Ecto neural progenitor cell (in vitro differentiated cells): ENCODE results near the gene DDX18.
A peak's percentile ranks its signal among the peaks of the same experiment; 100 is the strongest.

ENCODE experiments used
- DNase-seq: peaks from one replicate; pipeline ENCODE4 v3.0.0-alpha.2; 2018; ENCODE audit warnings: low spot score

Gene DDX18

GRCh38 chr2:117834992-117835391, 20.5 kb downstream of the DDX18 start:
- DNase-seq = no peak

- DNase-seq = peak; percentile 87
Observed at GRCh38 chr2:117835990-117836760, 21.7 kb downstream of the DDX18 start.

GRCh38 chr2:117845304-117845703, 30.8 kb downstream of the DDX18 start:
- no peak for DNase-seq

- DNase-seq = no peak
Observed at GRCh38 chr2:117850015-117850414, 35.5 kb downstream of the DDX18 start.

- DNase-seq = no peak
Observed at GRCh38 chr2:117850461-117850860, 36.0 kb downstream of the DDX18 start.

- DNase-seq = no peak
Observed at GRCh38 chr2:117851969-117852368, 37.5 kb downstream of the DDX18 start.

GRCh38 chr2:117853316-117853715, 38.8 kb downstream of the DDX18 start:
- no peak for DNase-seq

- DNase-seq = no peak
Observed at GRCh38 chr2:117853873-117854272, 39.4 kb downstream of the DDX18 start.

GRCh38 chr2:117854610-117855009, 40.1 kb downstream of the DDX18 start:
- no peak for DNase-seq

GRCh38 chr2:117855886-117856285, 41.4 kb downstream of the DDX18 start:
- DNase-seq = no peak

- DNase-seq = no peak
Observed at GRCh38 chr2:117856415-117857210, 42.1 kb downstream of the DDX18 start.

GRCh38 chr2:117858336-117858735, 43.8 kb downstream of the DDX18 start:
- DNase-seq = no peak

GRCh38 chr2:117858892-117859531, 44.5 kb downstream of the DDX18 start:
- DNase-seq = no peak

- no peak for DNase-seq
Observed at GRCh38 chr2:117859532-117859911, 45.0 kb downstream of the DDX18 start.

GRCh38 chr2:117859924-117860647, 45.6 kb downstream of the DDX18 start:
- no peak for DNase-seq

GRCh38 chr2:117862459-117862858, 48.0 kb downstream of the DDX18 start:
- DNase-seq = no peak

- no peak for DNase-seq
Observed at GRCh38 chr2:117875786-117876185, 61.3 kb downstream of the DDX18 start.

- no peak for DNase-seq
Observed at GRCh38 chr2:117879003-117879402, 64.5 kb downstream of the DDX18 start.
